Fibroblast of lung (primary cell): ENCODE measurements around the gene SNRNP48. TPM values are rescaled to one million over a fixed set of nuclear protein-coding genes. Genes with fewer than 3 reads are reported as not detected.
A peak's percentile ranks its signal among the peaks of the same experiment; 100 is the strongest.

ENCODE experiments used
- DNase-seq, 2 donors: peaks; one replicate each; pipeline versions ENCODE4 v3.0.0 to v3.0.0-alpha.2; 2010; ENCODE audit warnings: low read depth in 2 of 2
- H2AFZ ChIP-seq: 2 replicates; pipeline ENCODE4 v1.5.1; 2012; ENCODE audit warnings: low read length, control low read depth, inconsistent platforms
- H3K27ac ChIP-seq: 2 replicates; pipeline ENCODE4 v1.5.1; 2011; ENCODE audit warnings: low read length, control low read depth; ENCODE audit not compliant: insufficient read depth
- H3K27me3 ChIP-seq: 2 replicates; pipeline ENCODE4 v1.5.1; 2011; ENCODE audit warnings: mild to moderate bottlenecking, low read length; ENCODE audit not compliant: control insufficient read depth, insufficient read depth
- H3K36me3 ChIP-seq: 2 replicates; pipeline ENCODE4 v1.5.1; 2011; ENCODE audit warnings: low read length; ENCODE audit not compliant: control insufficient read depth, insufficient read depth
- H3K4me1 ChIP-seq: 2 replicates; pipeline ENCODE4 v1.5.1; 2011; ENCODE audit warnings: low read length; ENCODE audit not compliant: control insufficient read depth, insufficient read depth; ENCODE audit errors: extremely low read depth
- H3K4me2 ChIP-seq: 2 replicates; pipeline ENCODE4 v1.5.1; 2011; ENCODE audit warnings: low read length, control low read depth; ENCODE audit not compliant: insufficient read depth; ENCODE audit errors: extremely low read depth
- H3K4me3 ChIP-seq, 4 experiments: fragments of 200-600 bp in 1 of 4; sonication (generic) in 1 of 4; replicated peaks in 1 of 4; 2 replicates each; pipeline ENCODE4 v1.5.1; 2011 to 2016; ENCODE audit warnings: low read length in 4 of 4, low read depth in 3 of 4, mild to moderate bottlenecking in 3 of 4, control low read depth in 2 of 4, inconsistent platforms in 1 of 4, mixed read lengths in 1 of 4; ENCODE audit not compliant: insufficient read depth in 1 of 4; ENCODE audit errors: control extremely low read depth in 1 of 4
- H3K79me2 ChIP-seq: 2 replicates; pipeline ENCODE4 v1.5.1; 2012; ENCODE audit warnings: mild to moderate bottlenecking, low read length, inconsistent platforms; ENCODE audit not compliant: control insufficient read depth, insufficient read depth
- H3K9ac ChIP-seq: 2 replicates; pipeline ENCODE4 v1.5.1; 2011; ENCODE audit warnings: mild to moderate bottlenecking, low read length, control low read depth; ENCODE audit not compliant: insufficient read depth
- H3K9me3 ChIP-seq: 2 replicates; pipeline ENCODE4 v1.5.1; 2012; ENCODE audit warnings: low read depth, low read length; ENCODE audit not compliant: control insufficient read depth, insufficient read depth
- H4K20me1 ChIP-seq: 2 replicates; pipeline ENCODE4 v1.5.1; 2011; ENCODE audit warnings: low read length; ENCODE audit not compliant: control insufficient read depth, insufficient read depth; ENCODE audit errors: extremely low read depth
- EZH2 ChIP-seq: IDR thresholded peaks from 2 replicates; pipeline ENCODE4 v1.5.1; 2012; ENCODE audit warnings: low read length, control low read depth, mild to moderate bottlenecking; ENCODE audit errors: missing control alignments
- polyA plus RNA-seq, 2 donors: library from polyadenylated mRNA; depleted of rRNA in 1 of 2; stranded (reverse) in 1 of 2; unstranded in 1 of 2; fragments of >200 nt; gene quantifications; 2 replicates each; pipeline ENCODE4 v1.2.1, GENCODE V29; 2011 to 2012; ENCODE audit warnings: missing spikeins in 1 of 2
- total RNA-seq: library from RNA; depleted of rRNA; stranded (reverse); fragments of >200 nt; gene quantifications from 2 replicates; pipeline ENCODE4 v1.2.1, GENCODE V29; 2014
- TF ChIP-seq, protein P1 (sequence below), 2 donors: IDR thresholded peaks in 1 of 2; conservative IDR thresholded peaks in 1 of 2; 1 replicate in 1 of 2; 2 replicates in 1 of 2; pipeline ENCODE4 v1.5.1; 2011 to 2012; ENCODE audit warnings: low read length in 2 of 2, control low read depth in 1 of 2, inconsistent platforms in 1 of 2, low read depth in 1 of 2, mild to moderate bottlenecking in 1 of 2

The SNRNP48 gene
- total and polyA plus RNA-seq, 2 donors (not counting 1 experiment from before 2014, with no cell fraction given): 8.3 to 9.1 TPM

DNA sequence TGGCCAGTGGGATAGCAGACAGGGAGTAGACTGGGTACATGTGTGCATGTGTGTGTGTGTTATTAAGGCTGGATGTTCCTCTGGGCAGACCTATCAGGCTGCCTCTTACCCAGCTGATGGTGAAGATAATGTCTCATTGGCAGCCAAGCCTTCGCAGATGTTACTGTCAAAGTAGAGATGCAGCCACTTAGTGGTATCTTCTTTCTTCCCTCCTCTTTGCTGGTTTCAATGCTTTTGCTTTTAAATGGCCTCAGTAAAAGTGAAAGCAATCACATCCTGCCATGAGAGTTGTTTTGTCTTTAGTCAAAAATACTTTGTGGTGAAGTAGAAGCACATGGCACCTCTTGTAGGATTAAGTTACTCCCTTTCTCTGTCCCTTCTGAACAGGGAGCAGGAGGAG lies 57.5 kb downstream of the SNRNP48 start:
- H3K27ac ChIP-seq: no peak overlapping the region
- H3K4me2 ChIP-seq: no peak overlapping the region
- no peaks in the 10 kb centered on the region for H3K79me2 ChIP-seq
- H3K9me3 ChIP-seq: no peaks in the 10 kb centered on the region
- no peak overlapping the region for H3K9ac ChIP-seq
- no peaks in the 10 kb centered on the region for H3K4me1 ChIP-seq
- H3K27me3 ChIP-seq: no peaks in the 10 kb centered on the region
- no peaks in the 10 kb centered on the region for H4K20me1 ChIP-seq
- no peak overlapping the region for H3K4me3 ChIP-seq
- TF ChIP-seq, protein P1, sequence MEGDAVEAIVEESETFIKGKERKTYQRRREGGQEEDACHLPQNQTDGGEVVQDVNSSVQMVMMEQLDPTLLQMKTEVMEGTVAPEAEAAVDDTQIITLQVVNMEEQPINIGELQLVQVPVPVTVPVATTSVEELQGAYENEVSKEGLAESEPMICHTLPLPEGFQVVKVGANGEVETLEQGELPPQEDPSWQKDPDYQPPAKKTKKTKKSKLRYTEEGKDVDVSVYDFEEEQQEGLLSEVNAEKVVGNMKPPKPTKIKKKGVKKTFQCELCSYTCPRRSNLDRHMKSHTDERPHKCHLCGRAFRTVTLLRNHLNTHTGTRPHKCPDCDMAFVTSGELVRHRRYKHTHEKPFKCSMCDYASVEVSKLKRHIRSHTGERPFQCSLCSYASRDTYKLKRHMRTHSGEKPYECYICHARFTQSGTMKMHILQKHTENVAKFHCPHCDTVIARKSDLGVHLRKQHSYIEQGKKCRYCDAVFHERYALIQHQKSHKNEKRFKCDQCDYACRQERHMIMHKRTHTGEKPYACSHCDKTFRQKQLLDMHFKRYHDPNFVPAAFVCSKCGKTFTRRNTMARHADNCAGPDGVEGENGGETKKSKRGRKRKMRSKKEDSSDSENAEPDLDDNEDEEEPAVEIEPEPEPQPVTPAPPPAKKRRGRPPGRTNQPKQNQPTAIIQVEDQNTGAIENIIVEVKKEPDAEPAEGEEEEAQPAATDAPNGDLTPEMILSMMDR (conservative IDR thresholded peaks at IDR 0.05 in 1 of 2, IDR thresholded peaks at IDR 0.05 in 1 of 2; ENCODE audit: low read depth in 1 of 2, low read length in 2 of 2): no peak
- TF ChIP-seq EZH2: no peak
- H3K36me3 ChIP-seq: no peaks in the 10 kb centered on the region
- no peak for DNase-seq
- H2AFZ ChIP-seq: no peak overlapping the region

GRCh38 chr6:7649037-7649810 lies 59.2 kb downstream of the SNRNP48 start:
- H3K4me1 ChIP-seq: no peaks in the 10 kb centered on the region
- no peak overlapping the region for H3K9ac ChIP-seq
- TF ChIP-seq EZH2: no peak
- TF ChIP-seq, protein P1 (conservative IDR thresholded peaks at IDR 0.05 in 1 of 2, IDR thresholded peaks at IDR 0.05 in 1 of 2; ENCODE audit: low read depth in 1 of 2, low read length in 2 of 2): no peak
- DNase-seq: no peak
- H4K20me1 ChIP-seq: no peaks in the 10 kb centered on the region
- H3K36me3 ChIP-seq: no peaks in the 10 kb centered on the region
- no peak overlapping the region for H2AFZ ChIP-seq
- no peak overlapping the region for H3K4me2 ChIP-seq
- no peaks in the 10 kb centered on the region for H3K79me2 ChIP-seq
- H3K27me3 ChIP-seq: no peaks in the 10 kb centered on the region
- H3K9me3 ChIP-seq: no peaks in the 10 kb centered on the region
- H3K27ac ChIP-seq: no peak overlapping the region
- H3K4me3 ChIP-seq: no peak overlapping the region

DNA sequence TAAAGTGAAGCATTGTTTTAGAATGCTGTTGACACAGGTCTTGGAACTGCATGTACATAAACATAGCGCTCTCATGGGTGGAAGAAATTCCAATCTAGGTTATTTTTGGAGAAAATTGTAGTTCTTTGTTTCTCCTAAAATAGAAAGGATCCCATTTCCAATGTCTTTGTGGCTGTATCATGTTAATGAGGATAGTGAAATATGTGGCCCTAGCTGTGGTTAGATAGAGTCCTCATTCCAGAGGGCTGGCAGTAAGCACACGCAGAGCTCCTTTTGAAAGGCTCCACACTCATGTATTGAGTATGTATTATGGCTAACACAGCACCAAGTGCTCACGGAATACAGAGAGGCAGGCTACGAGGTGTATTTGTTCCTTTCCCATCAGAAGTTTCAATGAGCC lies 60.9 kb downstream of the SNRNP48 start:
- Histone ChIP-seq H3K4me2 (no peak overlapping the region), H3K79me2 (no peaks in the 10 kb centered on the region), H3K4me1 (no peaks in the 10 kb centered on the region), H3K27ac (no peak overlapping the region), H2AFZ (no peak overlapping the region), H3K27me3 (no peaks in the 10 kb centered on the region), H3K4me3 (no peak overlapping the region), H3K36me3 (no peaks in the 10 kb centered on the region), H3K9me3 (no peaks in the 10 kb centered on the region), H3K9ac (no peak overlapping the region), H4K20me1 (no peaks in the 10 kb centered on the region)
- DNase-seq: peak in 1 of 2 donors; percentile 60
- TF ChIP-seq, protein P1 (conservative IDR thresholded peaks at IDR 0.05 in 1 of 2, IDR thresholded peaks at IDR 0.05 in 1 of 2; ENCODE audit: low read depth in 1 of 2, low read length in 2 of 2): no peak
- TF ChIP-seq EZH2: no peak
